Loucy (cell line): Measurements from ENCODE around the gene TENM3.

Experiments
- CTCF ChIP-seq: fragments of 200-600 bp; sonication (generic); conservative IDR thresholded peaks from 2 replicates; pipeline ENCODE4 v1.5.1; 2014; ENCODE audit warnings: mild to moderate bottlenecking, antibody characterized with exemption, low read length
- EZH2phosphoT487 ChIP-seq: fragments of 200-600 bp; IDR thresholded peaks from 2 replicates; pipeline ENCODE4 v1.6.1; 2018; ENCODE audit warnings: antibody characterized with exemption, mild to moderate bottlenecking, moderate library complexity, borderline replicate concordance

- TF ChIP-seq CTCF = no peak
- TF ChIP-seq EZH2phosphoT487 = no peak
These were observed 586.0 kb downstream of the TENM3 start for GRCh38 chr4:182829196-182829595.
